PC-9 (cell line): ENCODE measurements around the gene DGKG. TPM values are rescaled to one million over a fixed set of nuclear protein-coding genes. Genes with fewer than 3 reads are reported as not detected.

Experiments
- BruUV-seq: library from RNA; stranded (reverse); fragments of 400-500 nt; replicated peaks from 2 replicates; lab custom pipeline; 2021; lab: Mats Ljungman, UMichigan
- CTCF ChIA-PET: fragments of 300-600 bp; sonication (Branson Sonifier 250); formaldehyde crosslinking; loops from one replicate; lab custom pipeline; 2022; ENCODE audit warnings: antibody characterized with exemption; lab: Charles Lee
- POLR2A ChIA-PET: fragments of 300-600 bp; sonication (Branson Sonifier 250); formaldehyde crosslinking; loops from one replicate; lab custom pipeline; 2022; ENCODE audit warnings: antibody characterized with exemption; ENCODE audit not compliant: unreplicated experiment; lab: Charles Lee
- DNase-seq, 2 experiments: peaks; one replicate each; pipeline versions ENCODE4 v3.0.0 to v3.0.0-alpha.2; 2015 to 2022; ENCODE audit warnings: mixed read lengths in 1 of 2
- H2AFZ ChIP-seq: fragments of 200-600 bp; sonication (generic); 2 replicates; pipeline ENCODE4 v1.8.1; 2017; ENCODE audit warnings: antibody characterized with exemption
- H3F3A ChIP-seq: fragments of 200-600 bp; sonication (generic); 2 replicates; pipeline ENCODE4 v1.8.1; 2017; ENCODE audit warnings: antibody characterized with exemption, mild to moderate bottlenecking, low read depth; ENCODE audit not compliant: insufficient read depth
- H3K27ac ChIP-seq: fragments of 200-600 bp; sonication (generic); 2 replicates; pipeline ENCODE4 v1.6.1; 2016; ENCODE audit warnings: mixed run types
- H3K27me3 ChIP-seq: fragments of 200-600 bp; sonication (generic); 2 replicates; pipeline ENCODE4 v1.6.1; 2016; ENCODE audit warnings: low read depth, mixed run types; ENCODE audit not compliant: insufficient read depth
- H3K36me3 ChIP-seq: fragments of 200-600 bp; sonication (generic); 2 replicates; pipeline ENCODE4 v1.6.1; 2016; ENCODE audit warnings: low read depth, mixed run types
- H3K4me1 ChIP-seq: fragments of 200-600 bp; sonication (generic); replicated peaks from 2 replicates; pipeline ENCODE4 v1.6.1; 2016; ENCODE audit warnings: mixed run types; ENCODE audit not compliant: insufficient read depth
- H3K4me2 ChIP-seq: fragments of 200-600 bp; sonication (generic); 2 replicates; pipeline ENCODE4 v1.6.1; 2017; ENCODE audit warnings: mixed run types
- H3K4me3 ChIP-seq: fragments of 200-600 bp; sonication (generic); 2 replicates; pipeline ENCODE4 v1.6.1; 2016; ENCODE audit warnings: mixed run types
- H3K79me2 ChIP-seq: fragments of 200-600 bp; sonication (generic); 2 replicates; pipeline ENCODE4 v1.6.1; 2017; ENCODE audit warnings: low read depth, mixed run types
- H3K9me2 ChIP-seq: fragments of 200-600 bp; sonication (generic); 2 replicates; pipeline ENCODE4 v1.8.1; 2017; ENCODE audit warnings: mild to moderate bottlenecking; ENCODE audit not compliant: insufficient read depth
- H3K9me3 ChIP-seq: fragments of 200-600 bp; sonication (generic); 2 replicates; pipeline ENCODE4 v1.8.1; 2016; ENCODE audit warnings: low read depth; ENCODE audit not compliant: insufficient read depth
- H4K20me1 ChIP-seq: fragments of 200-600 bp; sonication (generic); 2 replicates; pipeline ENCODE4 v1.8.1; 2017; ENCODE audit not compliant: insufficient read depth
- CTCF ChIP-seq: fragments of 200-600 bp; sonication (generic); conservative IDR thresholded peaks from 2 replicates; pipeline ENCODE4 v1.6.1; 2017; ENCODE audit warnings: mixed run types, antibody characterized with exemption, mild to moderate bottlenecking, moderate library complexity
- EZH2 ChIP-seq: fragments of 200-600 bp; sonication (generic); IDR thresholded peaks from 2 replicates; pipeline ENCODE4 v1.8.0; 2017; ENCODE audit warnings: antibody characterized with exemption, low read depth
- intact Hi-C: fragments of 100-400 bp; cut with micrococcal nuclease; formaldehyde crosslinking; loops from one replicate; pipeline ENCODE4 v1.10.0; 2022; ENCODE audit not compliant: unreplicated experiment
- total RNA-seq: library from RNA; stranded (reverse); gene quantifications from 2 replicates; pipeline ENCODE4 v1.2.3, GENCODE V29; 2021

Gene DGKG
- total RNA-seq, 1 experiment from 2014 or later: 20.0 TPM

DNA sequence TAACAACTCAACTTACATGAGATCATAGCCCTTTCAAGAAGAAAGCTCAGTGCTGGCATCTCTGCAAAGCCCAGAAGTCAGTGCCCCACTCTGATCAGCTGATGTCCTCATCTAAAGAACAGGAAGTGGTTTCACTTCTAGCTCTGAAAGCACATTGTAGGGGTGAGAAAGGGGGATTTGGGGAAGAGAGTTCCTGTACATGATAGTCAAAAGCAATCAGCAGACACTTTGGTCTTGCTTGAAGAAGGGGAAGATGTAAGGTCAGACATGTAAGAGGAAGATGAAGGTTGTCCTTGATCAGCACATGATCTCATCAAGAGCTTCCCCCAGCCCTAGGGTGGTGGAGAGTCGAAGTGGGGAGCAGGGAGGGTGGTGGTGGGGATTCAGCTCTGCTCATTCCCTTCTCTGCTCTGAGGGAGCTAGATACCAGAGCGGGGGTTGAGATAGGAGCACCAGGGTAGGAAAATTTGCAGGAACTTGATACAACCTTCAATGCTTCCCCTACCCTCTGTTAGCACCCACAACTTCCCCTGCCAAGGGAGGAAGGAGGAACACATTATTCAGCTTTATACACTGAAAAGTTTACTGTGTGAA lies 176.7 kb downstream of the DGKG start:
- no peaks in the 10 kb centered on the region for H3K9me3 ChIP-seq
- H3K4me1 ChIP-seq: no peaks in the 10 kb centered on the region
- H3K27me3 ChIP-seq: no peaks in the 10 kb centered on the region
- ChIA-PET POLR2A (no interaction called here), CTCF (no interaction called here)
- no peaks in the 10 kb centered on the region for H3K9me2 ChIP-seq
- TF ChIP-seq EZH2 (no peak), CTCF (no peak)
- no peak overlapping the region for H2AFZ ChIP-seq
- no peak overlapping the region for H3K4me3 ChIP-seq
- no peaks in the 10 kb centered on the region for H3K79me2 ChIP-seq
- no TSS peak for BruUV-seq
- H4K20me1 ChIP-seq: no peaks in the 10 kb centered on the region
- H3K4me2 ChIP-seq: no peak overlapping the region
- DNase-seq: no peak
- H3K27ac ChIP-seq: no peak overlapping the region
- intact Hi-C loops: no loop called here
- no peaks in the 10 kb centered on the region for H3F3A ChIP-seq
- H3K36me3 ChIP-seq: no peaks in the 10 kb centered on the region

GRCh38 chr3:186184021-186184420 lies 178.0 kb downstream of the DGKG start:
- CTCF ChIA-PET: no interaction called here
- no TSS peak for BruUV-seq

GRCh38 chr3:186182850-186183249 lies 179.2 kb downstream of the DGKG start:
- Histone ChIP-seq H3F3A (no peaks in the 10 kb centered on the region), H3K36me3 (no peaks in the 10 kb centered on the region), H3K4me2 (no peak overlapping the region), H3K4me3 (no peak overlapping the region), H3K27me3 (no peaks in the 10 kb centered on the region), H2AFZ (no peak overlapping the region), H3K27ac (no peak overlapping the region), H3K9me3 (no peaks in the 10 kb centered on the region), H3K79me2 (no peaks in the 10 kb centered on the region), H4K20me1 (no peaks in the 10 kb centered on the region), H3K4me1 (no peaks in the 10 kb centered on the region), H3K9me2 (no peaks in the 10 kb centered on the region)
- BruUV-seq: no TSS peak
- CTCF ChIA-PET: no interaction called here
- DNase-seq: no peak
- POLR2A ChIA-PET: interaction anchor here (0.6 kb wide), 1 partner anchor 175 kb away, joined by 9 read pairs; no protein-coding TSS in a partner anchor
- intact Hi-C loops: no loop called here
- TF ChIP-seq EZH2 (no peak), CTCF (no peak)

More at GRCh38 chr3:186184021-186184420, 178.0 kb downstream of the DGKG start:
- no peaks in the 10 kb centered on the region for H3K9me3 ChIP-seq
- H3K36me3 ChIP-seq: no peaks in the 10 kb centered on the region
- no peak overlapping the region for H2AFZ ChIP-seq
- TF ChIP-seq CTCF: no peak
- no peaks in the 10 kb centered on the region for H4K20me1 ChIP-seq
- H3K27ac ChIP-seq: no peak overlapping the region
- intact Hi-C loops: no loop called here
- H3K9me2 ChIP-seq: no peaks in the 10 kb centered on the region
- no peak overlapping the region for H3K4me2 ChIP-seq
- DNase-seq: no peak
- H3K4me3 ChIP-seq: no peak overlapping the region
- H3K4me1 ChIP-seq: no peaks in the 10 kb centered on the region
- POLR2A ChIA-PET: no interaction called here
- H3F3A ChIP-seq: no peaks in the 10 kb centered on the region
- H3K79me2 ChIP-seq: no peaks in the 10 kb centered on the region
- H3K27me3 ChIP-seq: no peaks in the 10 kb centered on the region
